ENCODE measurements around the gene RNU6-8. TPM values are rescaled to one million over a fixed set of nuclear protein-coding genes. Genes with fewer than 3 reads are reported as not detected.
A peak's percentile ranks its signal among the peaks of the same experiment; 100 is the strongest.

The RNU6-8 gene
- polyA plus RNA-seq, 1 donor: not detected

GRCh38 chr14:32205984-32206383 is 2.9 kb upstream of the RNU6-8 start:
- DNase-seq: no peak

- DNase-seq: no peak
Observed at GRCh38 chr14:32205554-32205953, 2.5 kb upstream of the RNU6-8 start.

GRCh38 chr14:32203928-32204357 is 874 bp upstream of the RNU6-8 start:
- DNase-seq: peak; percentile 38

GRCh38 chr14:32202491-32202997 is 525 bp downstream of the RNU6-8 start:
- DNase-seq: peak; percentile 45

GRCh38 chr14:32201816-32202490 is 1.1 kb downstream of the RNU6-8 start, which contains the start of gene RNU6-7:
Gene RNU6-7, plus strand, starts transcription at chr14:32202045.
- peak; percentile 78 for DNase-seq

GRCh38 chr14:32201193-32201815 is 1.8 kb downstream of the RNU6-8 start:
- DNase-seq: peak; percentile 85

- DNase-seq: no peak
Observed at GRCh38 chr14:32200368-32201192, 2.5 kb downstream of the RNU6-8 start.

GRCh38 chr14:32197919-32198318 is 5.2 kb downstream of the RNU6-8 start:
- no peak for DNase-seq

GRCh38 chr14:32195636-32196035 is 7.4 kb downstream of the RNU6-8 start:
- no peak for DNase-seq

GRCh38 chr14:32193532-32193931 is 9.5 kb downstream of the RNU6-8 start:
- no peak for DNase-seq

- no peak for DNase-seq
Observed at GRCh38 chr14:32192712-32193373, 10.2 kb downstream of the RNU6-8 start.

- no peak for DNase-seq
Observed at GRCh38 chr14:32190673-32191072, 12.4 kb downstream of the RNU6-8 start.

- DNase-seq: no peak
Observed at GRCh38 chr14:32189811-32190210, 13.3 kb downstream of the RNU6-8 start.

GRCh38 chr14:32186248-32186647 is 16.8 kb downstream of the RNU6-8 start:
- no peak for DNase-seq

- DNase-seq: no peak
Observed at GRCh38 chr14:32185097-32185496, 18.0 kb downstream of the RNU6-8 start.

GRCh38 chr14:32183151-32184058 is 19.7 kb downstream of the RNU6-8 start:
- DNase-seq: peak; percentile 12

GRCh38 chr14:32171469-32171868 is 31.6 kb downstream of the RNU6-8 start:
- no peak for DNase-seq

GRCh38 chr14:32169191-32169590 is 33.9 kb downstream of the RNU6-8 start:
- DNase-seq: no peak

- DNase-seq: no peak
Observed at GRCh38 chr14:32167907-32168306, 35.2 kb downstream of the RNU6-8 start.

GRCh38 chr14:32166924-32167323 is 36.1 kb downstream of the RNU6-8 start:
- no peak for DNase-seq

- DNase-seq: no peak
Observed at GRCh38 chr14:32166029-32166428, 37.0 kb downstream of the RNU6-8 start.
